Lower leg skin (tissue), 4 donors: ENCODE data around the gene AKR7A2. TPM values are rescaled to one million over a fixed set of nuclear protein-coding genes. Genes with fewer than 3 reads are reported as not detected.

Experiments
- DNase-seq, 2 donors: peaks; one replicate each; pipeline ENCODE4 v3.0.0-alpha.2; 2019; ENCODE audit warnings: low spot score in 2 of 2
- H3K4me3 ChIP-seq: fragments of 200-600 bp; sonication (generic); 2 replicates; pipeline ENCODE4 v1.5.1; 2017; ENCODE audit warnings: mild to moderate bottlenecking, low read depth; ENCODE audit not compliant: poor library complexity, severe bottlenecking
- POLR2A ChIP-seq, 2 donors: fragments of 450-650 bp; IDR thresholded peaks; one replicate each; pipeline ENCODE4 v1.6.1; 2016 to 2017; ENCODE audit warnings: antibody characterized with exemption in 2 of 2, mild to moderate bottlenecking in 1 of 2, moderate library complexity in 1 of 2
- WGBS, 2 donors: methylation state at CpG; one replicate each; pipeline ENCODE4 v1.1.5; 2018; 5-methylcytosine and 5-hydroxymethylcytosine counted together
- intact Hi-C: fragments of 100-400 bp; cut with DNase I; formaldehyde crosslinking; loops from one replicate; pipeline ENCODE4 v1.15.0; 2023; ENCODE audit warnings: low total_unique reads
- total RNA-seq, 4 donors: library from RNA; depleted of rRNA; stranded (reverse); fragments of >200 nt; gene quantifications; one replicate each; pipeline ENCODE4 v1.1.0, GENCODE V29; 2016
- TF ChIP-seq, protein P1 (sequence below), 3 donors: fragments of 450-650 bp; IDR thresholded peaks; one replicate each; pipeline ENCODE4 v1.5.1; 2016; ENCODE audit warnings: antibody characterized with exemption in 3 of 3, mild to moderate bottlenecking in 3 of 3, moderate library complexity in 2 of 3

The AKR7A2 gene
- total RNA-seq, 4 donors from 2014 or later = 84.1 to 132 (median 89.6) TPM

DNA sequence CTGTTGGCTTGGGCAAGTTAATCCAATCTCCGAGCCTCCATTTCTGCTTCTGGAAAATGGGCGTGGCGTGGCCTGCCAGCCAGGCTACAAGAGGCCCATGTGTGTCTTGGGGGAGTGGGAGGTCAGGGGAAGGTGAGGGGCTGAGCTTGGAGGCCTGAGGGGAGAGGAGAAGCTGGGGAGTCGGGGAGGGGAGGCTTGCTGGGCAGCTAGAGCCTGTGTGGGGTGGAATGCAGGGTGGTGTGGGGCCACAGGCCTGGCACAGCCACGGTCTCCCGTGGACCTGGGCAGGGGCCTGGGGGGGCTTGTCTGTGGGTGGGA lies 14.8 kb upstream of the AKR7A2 start:
- DNase-seq = no peak
- WGBS, 2 donors = 75 to 82% methylated on average over 6 of the region's 6 CpGs
- H3K4me3 ChIP-seq = no peak overlapping the region
- TF ChIP-seq, protein P1, sequence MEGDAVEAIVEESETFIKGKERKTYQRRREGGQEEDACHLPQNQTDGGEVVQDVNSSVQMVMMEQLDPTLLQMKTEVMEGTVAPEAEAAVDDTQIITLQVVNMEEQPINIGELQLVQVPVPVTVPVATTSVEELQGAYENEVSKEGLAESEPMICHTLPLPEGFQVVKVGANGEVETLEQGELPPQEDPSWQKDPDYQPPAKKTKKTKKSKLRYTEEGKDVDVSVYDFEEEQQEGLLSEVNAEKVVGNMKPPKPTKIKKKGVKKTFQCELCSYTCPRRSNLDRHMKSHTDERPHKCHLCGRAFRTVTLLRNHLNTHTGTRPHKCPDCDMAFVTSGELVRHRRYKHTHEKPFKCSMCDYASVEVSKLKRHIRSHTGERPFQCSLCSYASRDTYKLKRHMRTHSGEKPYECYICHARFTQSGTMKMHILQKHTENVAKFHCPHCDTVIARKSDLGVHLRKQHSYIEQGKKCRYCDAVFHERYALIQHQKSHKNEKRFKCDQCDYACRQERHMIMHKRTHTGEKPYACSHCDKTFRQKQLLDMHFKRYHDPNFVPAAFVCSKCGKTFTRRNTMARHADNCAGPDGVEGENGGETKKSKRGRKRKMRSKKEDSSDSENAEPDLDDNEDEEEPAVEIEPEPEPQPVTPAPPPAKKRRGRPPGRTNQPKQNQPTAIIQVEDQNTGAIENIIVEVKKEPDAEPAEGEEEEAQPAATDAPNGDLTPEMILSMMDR (IDR thresholded peaks at IDR 0.05) = no peak
- TF ChIP-seq POLR2A (IDR thresholded peaks at IDR 0.05) = no peak
- intact Hi-C loops = no loop called here

DNA sequence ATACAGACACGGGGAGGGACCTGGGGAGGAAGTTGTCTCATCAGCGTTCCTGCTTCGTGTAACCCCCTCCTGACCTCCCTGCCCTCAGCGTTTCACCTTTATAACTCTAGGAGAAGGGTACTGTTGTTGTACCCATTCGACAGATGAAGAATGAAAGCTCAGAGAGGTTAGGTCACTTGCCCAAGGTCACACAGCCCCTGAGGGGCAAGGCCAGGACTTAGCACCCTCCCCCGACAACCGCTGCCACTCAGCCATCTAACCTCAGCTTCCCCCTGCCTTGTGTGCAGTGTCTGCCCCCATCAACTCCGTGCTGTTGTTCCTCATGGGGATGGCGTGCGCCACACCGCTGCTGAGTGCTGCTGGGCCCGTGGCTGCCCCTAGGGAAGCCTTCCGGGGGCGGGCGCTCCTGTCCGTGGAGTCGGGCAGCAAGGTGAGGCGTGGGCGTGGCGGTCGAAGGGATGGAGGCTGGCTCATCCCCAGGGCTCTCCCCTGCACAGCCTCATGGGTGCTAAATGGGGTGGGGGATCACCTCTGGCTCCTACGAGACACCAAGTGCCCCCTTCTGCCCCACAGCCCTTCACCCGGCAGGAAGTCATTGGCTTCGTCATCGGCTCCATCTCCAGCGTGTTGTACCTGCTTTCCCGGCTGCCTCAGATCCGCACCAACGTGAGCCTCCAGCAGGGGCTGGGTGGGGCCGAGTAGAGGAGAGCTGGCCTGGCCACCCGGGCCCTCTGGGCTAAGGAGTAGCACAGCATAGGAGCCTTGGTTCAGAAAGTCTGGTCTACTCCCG lies 14.2 kb upstream of the AKR7A2 start:
- H3K4me3 ChIP-seq = no peak overlapping the region
- 87 to 91% methylated on average over 23 to 32 of the region's 32 CpGs for WGBS, 2 donors
- no peak for DNase-seq
- intact Hi-C loops = no loop called here
- no peak for TF ChIP-seq POLR2A (IDR thresholded peaks at IDR 0.05)
- TF ChIP-seq, protein P1 (IDR thresholded peaks at IDR 0.05) = no peak

DNA sequence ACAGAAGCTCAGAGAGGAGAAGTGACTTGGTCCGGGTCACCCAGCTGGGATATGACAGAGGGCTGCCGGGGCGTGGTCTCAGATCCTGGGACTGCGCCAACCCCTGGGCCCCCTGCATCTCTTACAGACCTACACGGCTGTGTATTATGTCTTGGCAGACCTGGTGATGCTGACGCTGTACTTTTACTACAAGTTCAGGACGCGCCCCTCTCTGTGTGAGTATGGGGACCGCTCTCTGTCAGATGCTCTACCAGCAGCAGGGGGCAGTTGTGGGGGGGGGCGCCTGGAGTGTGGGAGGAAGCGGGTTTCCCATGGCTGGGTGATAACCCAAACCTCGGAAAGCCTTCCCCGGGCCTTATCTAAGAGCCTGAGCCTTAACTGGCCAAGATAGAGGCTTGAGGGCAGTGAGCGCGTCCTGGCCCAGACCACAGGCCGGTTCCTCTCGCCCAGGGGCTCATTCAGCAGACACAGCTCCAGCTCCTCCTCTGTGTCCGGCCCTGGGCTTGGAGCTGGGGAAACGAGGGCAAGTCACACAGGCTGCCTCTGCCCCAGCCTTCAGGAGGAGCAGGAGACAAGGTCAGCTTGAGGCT lies 13.5 kb upstream of the AKR7A2 start:
- no peak for DNase-seq
- no peak overlapping the region for H3K4me3 ChIP-seq
- intact Hi-C loops = no loop called here
- TF ChIP-seq, protein P1 (IDR thresholded peaks at IDR 0.05) = no peak
- no peak for TF ChIP-seq POLR2A (IDR thresholded peaks at IDR 0.05)
- WGBS, 2 donors = 75 to 79% methylated on average over 19 of the region's 19 CpGs

DNA sequence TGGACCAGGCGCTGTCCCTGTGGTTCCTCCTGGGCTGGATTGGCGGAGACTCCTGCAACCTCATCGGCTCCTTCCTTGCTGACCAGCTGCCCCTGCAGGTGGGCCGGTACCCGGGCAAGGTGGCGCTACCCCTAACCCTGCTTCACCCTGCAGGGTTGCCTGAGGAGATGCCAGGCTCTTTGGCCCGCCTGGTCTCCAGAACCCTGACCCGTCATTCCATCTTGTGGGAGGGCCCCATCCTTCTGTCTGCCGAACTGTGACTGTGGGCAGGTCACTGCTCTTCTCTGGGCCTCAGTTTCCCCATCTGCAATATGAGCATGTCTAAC lies 12.7 kb upstream of the AKR7A2 start:
- WGBS, 2 donors = 95 to 96% methylated on average over 9 of the region's 9 CpGs
- no peak overlapping the region for H3K4me3 ChIP-seq
- intact Hi-C loops = no loop called here
- no peak for DNase-seq
- TF ChIP-seq, protein P1 (IDR thresholded peaks at IDR 0.05) = no peak
- TF ChIP-seq POLR2A (IDR thresholded peaks at IDR 0.05) = no peak

DNA sequence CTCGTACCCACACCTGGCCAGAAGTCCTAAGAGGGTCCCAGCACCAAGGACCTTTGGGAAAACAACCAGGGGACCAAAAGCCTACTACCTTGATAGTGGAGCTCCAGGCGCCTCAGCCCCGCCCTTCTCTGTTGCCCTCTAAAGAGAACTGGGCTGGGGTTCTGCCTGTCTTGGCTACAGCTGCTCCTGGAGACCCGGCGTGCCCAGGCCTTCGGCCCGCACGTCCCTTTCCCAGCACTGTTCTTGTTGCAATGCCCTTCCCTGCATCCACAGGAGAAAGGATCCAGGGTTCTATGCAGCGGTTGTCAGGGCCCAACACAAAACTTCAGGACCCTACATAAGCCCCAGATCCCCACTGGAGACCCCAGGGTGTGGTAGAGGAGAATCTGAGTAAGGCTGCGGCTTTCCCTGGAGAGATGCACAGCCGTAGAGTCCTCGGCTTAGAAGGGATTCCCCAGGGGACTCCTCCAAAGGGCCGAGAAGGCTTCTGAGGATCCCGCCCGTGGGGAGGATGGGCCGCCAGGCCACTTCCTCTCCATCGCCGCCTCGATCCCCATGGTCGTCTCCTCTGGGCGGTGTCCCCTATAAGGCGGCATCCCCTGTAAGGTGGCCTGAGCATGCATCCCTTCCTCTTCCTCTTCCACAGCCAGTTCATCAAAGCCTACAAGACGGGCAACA lies 12.2 kb upstream of the AKR7A2 start:
- intact Hi-C loops = no loop called here
- no peak for DNase-seq
- TF ChIP-seq POLR2A (IDR thresholded peaks at IDR 0.05) = no peak
- TF ChIP-seq, protein P1 (IDR thresholded peaks at IDR 0.05) = no peak
- 86 to 90% methylated on average over 23 of the region's 23 CpGs for WGBS, 2 donors
- no peak overlapping the region for H3K4me3 ChIP-seq
